CD4-positive, alpha-beta T cell (primary cell): Measurements from ENCODE around the gene NHSL2. TPM values are rescaled to one million over a fixed set of nuclear protein-coding genes. Genes with fewer than 3 reads are reported as not detected.

Experiments
- ATAC-seq: fragments of 200-7000 bp; cut with Tn5 transposase; one replicate; pipeline ENCODE4 v1.10.0; 2022; ENCODE audit warnings: mild to moderate bottlenecking; ENCODE audit not compliant: poor library complexity
- CTCF ChIA-PET: fragments of 350-600 bp; sonication (Branson Sonifier 250); formaldehyde crosslinking; loops from one replicate; lab custom pipeline; 2021; ENCODE audit warnings: antibody characterized with exemption, inconsistent platforms; lab: Charles Lee
- POLR2A ChIA-PET: fragments of 350-600 bp; sonication (Branson Sonifier 250); formaldehyde crosslinking; loops from one replicate; lab custom pipeline; 2021; ENCODE audit warnings: antibody characterized with exemption, inconsistent platforms; lab: Charles Lee
- DNase-seq, 14 experiments: peaks; one replicate each; pipeline ENCODE4 v3.0.0-alpha.2; 2013 to 2020; ENCODE audit warnings: mixed read lengths in 2 of 14
- H3K27ac ChIP-seq, 2 donors: one replicate each; pipeline versions ENCODE4 v1.5.1 to v1.7.0; 2013; ENCODE audit warnings: low read length in 2 of 2, low read depth in 1 of 2, mild to moderate bottlenecking in 1 of 2
- H3K27me3 ChIP-seq, 2 experiments: 1 replicate in 1 of 2; 2 replicates in 1 of 2; pipeline versions ENCODE4 v1.6.1 to v1.7.0; 2013; ENCODE audit warnings: low read length in 2 of 2, control low read depth in 1 of 2, mild to moderate bottlenecking in 1 of 2, moderate library complexity in 1 of 2; ENCODE audit not compliant: insufficient read depth in 2 of 2, control insufficient read depth in 1 of 2
- H3K36me3 ChIP-seq: one replicate; pipeline ENCODE4 v1.6.1; 2013; ENCODE audit warnings: low read length, control low read depth; ENCODE audit not compliant: insufficient read depth
- H3K4me1 ChIP-seq: one replicate; pipeline ENCODE4 v1.6.1; 2013; ENCODE audit warnings: low read length, control low read depth; ENCODE audit not compliant: insufficient read depth
- H3K4me3 ChIP-seq: one replicate; pipeline ENCODE4 v1.5.1; 2013; ENCODE audit warnings: mild to moderate bottlenecking, low read length, moderate library complexity
- H3K9me3 ChIP-seq, 2 experiments: 1 replicate in 1 of 2; 2 replicates in 1 of 2; pipeline versions ENCODE4 v1.6.1 to v1.7.0; 2013; ENCODE audit warnings: low read length in 2 of 2, mild to moderate bottlenecking in 2 of 2, control low read depth in 1 of 2, moderate library complexity in 1 of 2; ENCODE audit not compliant: control insufficient read depth in 1 of 2, insufficient read depth in 1 of 2
- H3K27ac Mint-ChIP-seq: one replicate; pipeline ENCODE4 v1.8.0; 2020; ENCODE audit warnings: mixed read lengths
- H3K27me3 Mint-ChIP-seq: one replicate; pipeline ENCODE4 v1.8.0; 2021; ENCODE audit warnings: mixed read lengths
- H3K36me3 Mint-ChIP-seq: one replicate; pipeline ENCODE4 v1.8.0; 2021; ENCODE audit warnings: low read depth, mixed read lengths
- H3K4me1 Mint-ChIP-seq: one replicate; pipeline ENCODE4 v1.8.0; 2021; ENCODE audit warnings: low read depth, mixed read lengths
- H3K4me3 Mint-ChIP-seq: one replicate; pipeline ENCODE4 v1.8.0; 2020; ENCODE audit warnings: mild to moderate bottlenecking, mixed read lengths
- H3K9me3 Mint-ChIP-seq: one replicate; pipeline ENCODE4 v1.8.0; 2020; ENCODE audit warnings: mixed read lengths
- CTCF ChIP-seq: fragments of 200-600 bp; IDR thresholded peaks from one replicate; pipeline ENCODE4 v1.8.0; 2022; ENCODE audit warnings: antibody characterized with exemption, mild to moderate bottlenecking
- intact Hi-C, 2 experiments: fragments of 100-400 bp; cut with DNase I in 1 of 2; cut with micrococcal nuclease in 1 of 2; formaldehyde crosslinking; loops; one replicate each; pipeline versions ENCODE4 v1.15.1 to v1.9.0; 2023 to 2025; cut with DNase I, micrococcal nuclease
- total RNA-seq, 174 experiments: library from RNA in 2 of 174; stranded (reverse) in 2 of 174; gene quantifications; one replicate each; pipeline ENCODE4 v1.2.3 and lab custom pipeline; 2021 to 2026

NHSL2 gene
- total RNA-seq, 2 experiments from 2014 or later = 1.3 to 1.5 TPM

GRCh38 chrX:72041871-72042851 lies 131.5 kb downstream of the NHSL2 start:
- no peak overlapping the region for H3K4me3 ChIP-seq
- intact Hi-C loops = no loop called here
- no peaks in the 10 kb centered on the region for H3K36me3 Mint-ChIP-seq
- peaks cover 24% of the 10 kb centered on the region for H3K4me1 Mint-ChIP-seq
- H3K9me3 Mint-ChIP-seq = no peaks in the 10 kb centered on the region
- no peak overlapping the region for H3K27ac ChIP-seq
- no peak for TF ChIP-seq CTCF
- H3K27me3 Mint-ChIP-seq = no peaks in the 10 kb centered on the region
- H3K36me3 ChIP-seq = no peaks in the 10 kb centered on the region
- H3K4me3 Mint-ChIP-seq = no peak overlapping the region
- DNase-seq = no peak
- H3K4me1 ChIP-seq = peaks cover 44% of the 10 kb centered on the region
- no peaks in the 10 kb centered on the region for H3K27me3 ChIP-seq
- no peak for ATAC-seq
- no peaks in the 10 kb centered on the region for H3K9me3 ChIP-seq
- ChIA-PET POLR2A (interaction anchor here (1.1 kb wide), 1 partner anchor 21 kb away, joined by 4 read pairs; no protein-coding TSS in a partner anchor), CTCF (no interaction called here)
- H3K27ac Mint-ChIP-seq = no peak overlapping the region

GRCh38 chrX:72042852-72043248 lies 132.2 kb downstream of the NHSL2 start:
- Mint-ChIP-seq H3K36me3 (no peaks in the 10 kb centered on the region), H3K9me3 (no peaks in the 10 kb centered on the region), H3K27me3 (no peaks in the 10 kb centered on the region), H3K27ac (no peak overlapping the region), H3K4me3 (no peak overlapping the region), H3K4me1 (peaks cover 26% of the 10 kb centered on the region)
- H3K4me3 ChIP-seq = no peak overlapping the region
- TF ChIP-seq CTCF = no peak
- DNase-seq = no peak
- H3K4me1 ChIP-seq = peaks cover 49% of the 10 kb centered on the region
- ATAC-seq = no peak
- intact Hi-C loops = no loop called here
- no peaks in the 10 kb centered on the region for H3K9me3 ChIP-seq
- H3K27ac ChIP-seq = no peak overlapping the region
- H3K36me3 ChIP-seq = no peaks in the 10 kb centered on the region
- CTCF ChIA-PET = no interaction called here
- no peaks in the 10 kb centered on the region for H3K27me3 ChIP-seq
- POLR2A ChIA-PET = interaction anchor here (1.1 kb wide), 1 partner anchor 22 kb away, joined by 4 read pairs; no protein-coding TSS in a partner anchor

GRCh38 chrX:72043636-72044035 lies 133.0 kb downstream of the NHSL2 start:
- H3K36me3 Mint-ChIP-seq = no peaks in the 10 kb centered on the region

More at GRCh38 chrX:72043636-72044035, 133.0 kb downstream of the NHSL2 start:
- no peak overlapping the region for H3K27ac ChIP-seq
- H3K4me3 ChIP-seq = no peak overlapping the region
- DNase-seq (no peak), ATAC-seq (no peak)
- no peaks in the 10 kb centered on the region for H3K27me3 Mint-ChIP-seq
- intact Hi-C loops = no loop called here
- no peak overlapping the region for H3K4me3 Mint-ChIP-seq
- peaks cover 27% of the 10 kb centered on the region for H3K4me1 Mint-ChIP-seq
- no peaks in the 10 kb centered on the region for H3K9me3 Mint-ChIP-seq
- no peaks in the 10 kb centered on the region for H3K9me3 ChIP-seq
- ChIA-PET CTCF (no interaction called here), POLR2A (no interaction called here)
- peaks cover 53% of the 10 kb centered on the region for H3K4me1 ChIP-seq
- no peaks in the 10 kb centered on the region for H3K36me3 ChIP-seq
- no peaks in the 10 kb centered on the region for H3K27me3 ChIP-seq
- H3K27ac Mint-ChIP-seq = no peak overlapping the region
- no peak for TF ChIP-seq CTCF
